Liver (tissue), 9 donors: ENCODE measurements around the gene RAF1. TPM values are rescaled to one million over a fixed set of nuclear protein-coding genes. Genes with fewer than 3 reads are reported as not detected.

Experiments
- DNase-seq: peaks from one replicate; pipeline ENCODE4 v3.0.0-alpha.2; 2017; ENCODE audit warnings: low spot score
- H3K27ac ChIP-seq, 2 donors: one replicate each; pipeline ENCODE4 v1.7.0; 2013; ENCODE audit warnings: inconsistent platforms in 2 of 2, low read length in 2 of 2, control low read depth in 1 of 2, low read depth in 1 of 2, mild to moderate bottlenecking in 1 of 2
- H3K27me3 ChIP-seq, 4 donors: one replicate each; pipeline versions ENCODE4 v1.6.1 to v1.7.0; 2013; ENCODE audit warnings: low read length in 3 of 4, inconsistent platforms in 1 of 4, mild to moderate bottlenecking in 1 of 4, moderate library complexity in 1 of 4; ENCODE audit not compliant: control insufficient read depth in 4 of 4, insufficient read depth in 4 of 4
- H3K36me3 ChIP-seq, 4 donors: one replicate each; pipeline versions ENCODE4 v1.6.1 to v1.7.0; 2013; ENCODE audit warnings: low read length in 3 of 4, mild to moderate bottlenecking in 3 of 4, low read depth in 1 of 4, moderate library complexity in 1 of 4; ENCODE audit not compliant: control insufficient read depth in 4 of 4, insufficient read depth in 3 of 4
- H3K4me1 ChIP-seq, 4 donors: one replicate each; pipeline versions ENCODE4 v1.6.1 to v1.7.0; 2013; ENCODE audit warnings: low read length in 3 of 4, mild to moderate bottlenecking in 3 of 4, moderate library complexity in 1 of 4; ENCODE audit not compliant: control insufficient read depth in 4 of 4, insufficient read depth in 4 of 4
- H3K4me3 ChIP-seq, 3 donors: one replicate each; pipeline versions ENCODE4 v1.6.1 to v1.7.0; 2013; ENCODE audit warnings: low read length in 3 of 3, control low read depth in 1 of 3, low read depth in 1 of 3, mild to moderate bottlenecking in 1 of 3
- H3K9ac ChIP-seq, 2 donors: one replicate each; pipeline ENCODE4 v1.7.0; 2013; ENCODE audit warnings: low read length in 2 of 2, mild to moderate bottlenecking in 2 of 2, moderate library complexity in 2 of 2, control low read depth in 1 of 2, low read depth in 1 of 2
- H3K9me3 ChIP-seq, 4 donors: one replicate each; pipeline versions ENCODE4 v1.6.1 to v1.7.0; 2013; ENCODE audit warnings: low read length in 3 of 4; ENCODE audit not compliant: control insufficient read depth in 4 of 4
- FOXA2 ChIP-seq: IDR thresholded peaks from 2 replicates; pipeline ENCODE4 v1.6.1; 2016; ENCODE audit warnings: antibody characterized with exemption
- HNF4A ChIP-seq, 2 donors: conservative IDR thresholded peaks; 2 replicates each; pipeline ENCODE4 v1.6.1; 2016; ENCODE audit warnings: antibody characterized with exemption in 2 of 2, mild to moderate bottlenecking in 2 of 2
- HNF4G ChIP-seq: IDR thresholded peaks from 2 replicates; pipeline ENCODE4 v1.6.1; 2016; ENCODE audit warnings: antibody characterized with exemption
- JUND ChIP-seq, 2 donors: IDR thresholded peaks; 2 replicates each; pipeline ENCODE4 v1.6.1; 2016; ENCODE audit warnings: antibody characterized with exemption in 2 of 2
- RAD21 ChIP-seq, 2 donors: IDR thresholded peaks; 2 replicates each; pipeline ENCODE4 v1.6.1; 2016; ENCODE audit warnings: antibody characterized with exemption in 2 of 2, mild to moderate bottlenecking in 2 of 2
- RXRA ChIP-seq, 2 donors: IDR thresholded peaks; 2 replicates each; pipeline ENCODE4 v1.6.1; 2017 to 2018; ENCODE audit warnings: antibody characterized with exemption in 2 of 2, mild to moderate bottlenecking in 1 of 2
- SP1 ChIP-seq: IDR thresholded peaks from 2 replicates; pipeline ENCODE4 v1.6.1; 2018; ENCODE audit warnings: antibody characterized with exemption, mild to moderate bottlenecking
- WGBS: extraction: QIAGEN DNeasy Blood & Tissue Kit; methylation state at CpG from one replicate; pipeline ENCODE4 v1.1.7; 2013; 5-methylcytosine and 5-hydroxymethylcytosine counted together
- polyA plus RNA-seq, 2 donors: library from polyadenylated mRNA; stranded (reverse) in 1 of 2; unstranded in 1 of 2; fragments of 200-250 nt in 1 of 2; fragments of >200 nt in 1 of 2; fragmentation: Nextera tagmentation in 1 of 2; extraction: Ambion mirVana in 1 of 2; gene quantifications; one replicate each; pipeline versions ENCODE4 v1.2.1 to v1.2.3, GENCODE V29; 2013 to 2015
- total RNA-seq, 2 donors: library from RNA; depleted of rRNA; stranded (reverse); fragments of >200 nt; gene quantifications; one replicate each; pipeline ENCODE4 v1.2.3, GENCODE V29; 2014
- TF ChIP-seq, protein P1 (sequence below): IDR thresholded peaks from 2 replicates; pipeline ENCODE4 v1.6.1; 2016; ENCODE audit warnings: antibody characterized with exemption
- TF ChIP-seq, protein P2 (sequence below): IDR thresholded peaks from 2 replicates; pipeline ENCODE4 v1.6.1; 2016; ENCODE audit warnings: antibody characterized with exemption, mild to moderate bottlenecking
- TF ChIP-seq, protein P3 (sequence below): fragments of 150-350 bp; IDR thresholded peaks from 2 replicates; pipeline ENCODE4 v1.5.1; 2017; ENCODE audit warnings: improper control_type of control experiment, low read depth, low read length; ENCODE audit not compliant: missing input control
- donor health status: healthy.
- donor health status: healthy.
- donor health status: healthy.
- donor health status: healthy.
- donor health status: healthy.

The RAF1 gene
- total and polyA plus RNA-seq, 4 donors = 44.3 to 92.3 (median 63.2) TPM

DNA sequence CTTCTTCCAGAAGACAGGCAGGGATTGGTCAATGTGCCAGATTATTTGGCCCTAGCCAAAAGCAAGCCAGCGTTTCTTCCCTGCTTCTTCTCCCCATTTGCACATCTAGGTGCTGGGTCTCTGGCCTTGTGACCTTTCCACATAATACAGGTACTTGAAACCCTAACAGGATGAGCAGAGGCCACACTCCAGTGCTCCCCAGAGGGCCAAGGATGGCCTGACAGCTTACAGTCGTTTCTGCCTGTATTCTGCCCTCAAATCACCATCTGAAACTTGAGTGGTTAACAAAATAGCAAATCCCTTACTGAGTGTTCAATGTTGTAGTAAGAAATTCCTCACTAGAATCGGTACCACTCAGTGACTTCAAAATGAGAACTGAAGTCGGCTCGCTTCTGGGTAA is 77.9 kb downstream of the RAF1 start:
- peaks cover 0 to 8% (median 4%) of the 10 kb centered on the region in 4 donors for H3K4me1 ChIP-seq
- H3K9ac ChIP-seq = no peak overlapping the region
- DNase-seq = no peak
- H3K9me3 ChIP-seq = no peaks in the 10 kb centered on the region
- H3K27ac ChIP-seq = no peak overlapping the region
- no peaks in the 10 kb centered on the region for H3K27me3 ChIP-seq
- TF ChIP-seq FOXA2 (no peak), JUND (IDR thresholded peaks at IDR 0.05) (no peak), RXRA (IDR thresholded peaks at IDR 0.05) (no peak)
- TF ChIP-seq, protein P1, sequence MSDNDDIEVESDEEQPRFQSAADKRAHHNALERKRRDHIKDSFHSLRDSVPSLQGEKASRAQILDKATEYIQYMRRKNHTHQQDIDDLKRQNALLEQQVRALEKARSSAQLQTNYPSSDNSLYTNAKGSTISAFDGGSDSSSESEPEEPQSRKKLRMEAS = no peak
- H3K36me3 ChIP-seq = peaks cover 12 to 84% (median 65%) of the 10 kb centered on the region in 4 donors
- H3K4me3 ChIP-seq = no peak overlapping the region
- WGBS = 86% methylated on average over 5 of the region's 5 CpGs

DNA sequence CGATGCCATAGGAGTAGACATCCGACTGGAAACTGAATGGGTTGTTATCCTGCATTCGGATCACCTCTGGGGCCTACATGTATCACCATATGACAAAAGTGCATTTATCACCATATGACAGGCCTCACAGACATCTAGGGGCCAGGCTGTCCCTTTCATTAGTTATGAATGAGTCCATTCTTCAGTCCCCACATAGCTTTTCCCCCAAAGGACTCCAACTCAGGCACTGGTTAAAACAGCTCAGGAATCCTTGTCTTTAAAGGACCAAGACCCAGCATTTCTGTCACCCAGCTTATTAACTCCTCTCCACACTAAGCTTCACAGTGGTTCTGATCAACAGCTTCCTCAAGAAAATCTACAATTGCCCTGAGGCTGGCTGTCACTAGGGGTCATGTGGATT is 78.7 kb downstream of the RAF1 start:
- Histone ChIP-seq H3K9ac (no peak overlapping the region), H3K36me3 (peaks cover 14 to 81% (median 58%) of the 10 kb centered on the region in 4 donors), H3K4me3 (no peak overlapping the region), H3K9me3 (no peaks in the 10 kb centered on the region), H3K4me1 (peaks cover 0 to 8% (median 4%) of the 10 kb centered on the region in 4 donors), H3K27ac (no peak overlapping the region), H3K27me3 (no peaks in the 10 kb centered on the region)
- TF ChIP-seq, protein P2, sequence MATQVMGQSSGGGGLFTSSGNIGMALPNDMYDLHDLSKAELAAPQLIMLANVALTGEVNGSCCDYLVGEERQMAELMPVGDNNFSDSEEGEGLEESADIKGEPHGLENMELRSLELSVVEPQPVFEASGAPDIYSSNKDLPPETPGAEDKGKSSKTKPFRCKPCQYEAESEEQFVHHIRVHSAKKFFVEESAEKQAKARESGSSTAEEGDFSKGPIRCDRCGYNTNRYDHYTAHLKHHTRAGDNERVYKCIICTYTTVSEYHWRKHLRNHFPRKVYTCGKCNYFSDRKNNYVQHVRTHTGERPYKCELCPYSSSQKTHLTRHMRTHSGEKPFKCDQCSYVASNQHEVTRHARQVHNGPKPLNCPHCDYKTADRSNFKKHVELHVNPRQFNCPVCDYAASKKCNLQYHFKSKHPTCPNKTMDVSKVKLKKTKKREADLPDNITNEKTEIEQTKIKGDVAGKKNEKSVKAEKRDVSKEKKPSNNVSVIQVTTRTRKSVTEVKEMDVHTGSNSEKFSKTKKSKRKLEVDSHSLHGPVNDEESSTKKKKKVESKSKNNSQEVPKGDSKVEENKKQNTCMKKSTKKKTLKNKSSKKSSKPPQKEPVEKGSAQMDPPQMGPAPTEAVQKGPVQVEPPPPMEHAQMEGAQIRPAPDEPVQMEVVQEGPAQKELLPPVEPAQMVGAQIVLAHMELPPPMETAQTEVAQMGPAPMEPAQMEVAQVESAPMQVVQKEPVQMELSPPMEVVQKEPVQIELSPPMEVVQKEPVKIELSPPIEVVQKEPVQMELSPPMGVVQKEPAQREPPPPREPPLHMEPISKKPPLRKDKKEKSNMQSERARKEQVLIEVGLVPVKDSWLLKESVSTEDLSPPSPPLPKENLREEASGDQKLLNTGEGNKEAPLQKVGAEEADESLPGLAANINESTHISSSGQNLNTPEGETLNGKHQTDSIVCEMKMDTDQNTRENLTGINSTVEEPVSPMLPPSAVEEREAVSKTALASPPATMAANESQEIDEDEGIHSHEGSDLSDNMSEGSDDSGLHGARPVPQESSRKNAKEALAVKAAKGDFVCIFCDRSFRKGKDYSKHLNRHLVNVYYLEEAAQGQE = no peak
- DNase-seq = no peak
- WGBS = 91% methylated on average over 3 of the region's 3 CpGs

DNA sequence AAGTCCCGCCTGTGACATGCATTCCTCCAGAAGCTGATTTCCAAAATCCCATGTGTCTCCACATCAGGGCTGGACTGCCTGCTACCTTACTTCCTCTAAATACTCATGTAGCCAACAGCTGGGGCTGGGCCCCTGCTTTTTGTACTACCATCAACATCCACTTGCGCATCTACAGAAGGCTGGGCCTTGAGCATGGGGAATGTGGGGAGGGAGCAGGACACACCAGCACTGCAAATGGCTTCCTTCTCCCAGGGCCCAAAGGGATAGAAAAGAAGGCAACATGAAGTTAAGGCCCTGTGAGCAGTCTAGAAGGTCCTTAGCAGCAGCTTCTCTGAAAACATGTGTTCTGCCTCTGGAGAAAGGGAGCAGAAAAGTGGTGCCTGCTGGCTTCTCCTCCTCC is 79.8 kb downstream of the RAF1 start:
- H3K27ac ChIP-seq = no peak overlapping the region

More for the DNA sequence above, 79.8 kb downstream of the RAF1 start:
- H3K36me3 ChIP-seq = peaks cover 17 to 77% (median 56%) of the 10 kb centered on the region in 4 donors
- H3K9me3 ChIP-seq = no peaks in the 10 kb centered on the region
- TF ChIP-seq JUND (IDR thresholded peaks at IDR 0.05) (no peak), HNF4G (no peak), RAD21 (IDR thresholded peaks at IDR 0.05) (no peak), HNF4A (conservative IDR thresholded peaks at IDR 0.05) (no peak), SP1 (no peak)
- TF ChIP-seq, protein P3, sequence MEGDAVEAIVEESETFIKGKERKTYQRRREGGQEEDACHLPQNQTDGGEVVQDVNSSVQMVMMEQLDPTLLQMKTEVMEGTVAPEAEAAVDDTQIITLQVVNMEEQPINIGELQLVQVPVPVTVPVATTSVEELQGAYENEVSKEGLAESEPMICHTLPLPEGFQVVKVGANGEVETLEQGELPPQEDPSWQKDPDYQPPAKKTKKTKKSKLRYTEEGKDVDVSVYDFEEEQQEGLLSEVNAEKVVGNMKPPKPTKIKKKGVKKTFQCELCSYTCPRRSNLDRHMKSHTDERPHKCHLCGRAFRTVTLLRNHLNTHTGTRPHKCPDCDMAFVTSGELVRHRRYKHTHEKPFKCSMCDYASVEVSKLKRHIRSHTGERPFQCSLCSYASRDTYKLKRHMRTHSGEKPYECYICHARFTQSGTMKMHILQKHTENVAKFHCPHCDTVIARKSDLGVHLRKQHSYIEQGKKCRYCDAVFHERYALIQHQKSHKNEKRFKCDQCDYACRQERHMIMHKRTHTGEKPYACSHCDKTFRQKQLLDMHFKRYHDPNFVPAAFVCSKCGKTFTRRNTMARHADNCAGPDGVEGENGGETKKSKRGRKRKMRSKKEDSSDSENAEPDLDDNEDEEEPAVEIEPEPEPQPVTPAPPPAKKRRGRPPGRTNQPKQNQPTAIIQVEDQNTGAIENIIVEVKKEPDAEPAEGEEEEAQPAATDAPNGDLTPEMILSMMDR = no peak
- no peak overlapping the region for H3K9ac ChIP-seq
- H3K4me3 ChIP-seq = no peak overlapping the region
- H3K27me3 ChIP-seq = no peaks in the 10 kb centered on the region
- 99% methylated on average over 2 of the region's 2 CpGs for WGBS
- no peak for DNase-seq
- H3K4me1 ChIP-seq = peaks cover 0 to 8% (median 4%) of the 10 kb centered on the region in 4 donors
